HG03565 (cell line): ENCODE measurements around the gene ANKRD40.
"Not testable (repeated sequence)": the region's sequence is repeated elsewhere in the genome, so short reads cannot be mapped to it uniquely, and the experiment has no call there.

ENCODE experiments used
- ATAC-seq: cut with Tn5 transposase; IDR thresholded peaks from one replicate; pipeline ENCODE4 v1.9.1; 2021; ENCODE audit warnings: mild to moderate bottlenecking, moderate library complexity; ENCODE audit not compliant: unreplicated experiment

The ANKRD40 gene, protein sequence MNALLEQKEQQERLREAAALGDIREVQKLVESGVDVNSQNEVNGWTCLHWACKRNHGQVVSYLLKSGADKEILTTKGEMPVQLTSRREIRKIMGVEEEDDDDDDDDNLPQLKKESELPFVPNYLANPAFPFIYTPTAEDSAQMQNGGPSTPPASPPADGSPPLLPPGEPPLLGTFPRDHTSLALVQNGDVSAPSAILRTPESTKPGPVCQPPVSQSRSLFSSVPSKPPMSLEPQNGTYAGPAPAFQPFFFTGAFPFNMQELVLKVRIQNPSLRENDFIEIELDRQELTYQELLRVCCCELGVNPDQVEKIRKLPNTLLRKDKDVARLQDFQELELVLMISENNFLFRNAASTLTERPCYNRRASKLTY

DNA sequence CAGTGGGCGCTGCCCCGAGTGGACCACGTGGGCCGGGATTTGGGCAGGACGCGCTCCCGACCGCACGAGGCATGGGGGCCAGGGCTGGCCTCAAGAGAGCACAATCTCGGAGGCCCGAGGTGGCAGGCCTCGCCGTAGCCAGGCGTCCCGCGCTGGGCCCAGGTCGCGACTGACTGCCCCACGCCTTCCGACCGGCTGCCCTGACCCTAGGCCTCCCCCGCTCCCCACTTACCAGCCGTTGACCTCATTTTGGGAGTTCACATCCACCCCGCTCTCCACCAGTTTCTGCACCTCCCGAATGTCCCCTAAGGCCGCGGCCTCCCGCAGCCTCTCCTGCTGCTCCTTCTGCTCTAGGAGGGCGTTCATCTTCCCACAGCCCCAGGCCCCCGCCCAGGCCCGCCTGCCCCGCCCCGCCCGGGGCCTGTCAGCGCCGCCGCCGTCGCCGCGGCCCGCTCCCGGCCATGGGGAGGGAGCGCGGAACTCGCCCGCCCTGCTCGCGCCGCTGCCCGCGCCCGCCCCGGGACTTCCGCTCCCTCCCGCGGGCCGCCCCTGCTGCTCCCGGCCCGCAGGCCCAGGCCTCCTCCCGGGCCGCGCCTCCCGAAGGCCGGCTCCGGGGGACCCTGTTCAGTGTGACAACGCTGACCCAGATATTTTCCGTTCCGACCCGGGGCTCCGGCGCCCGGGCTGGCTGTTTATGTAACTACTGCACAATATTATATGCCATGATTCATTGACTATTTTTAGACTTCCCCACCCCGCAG, at the start of gene ANKRD40:
Gene ANKRD40, minus strand, starts transcription at position 626 of the 761 bp plus-strand sequence. Its CDS starts 260 bp downstream, at position 366.
- ATAC-seq = peak; percentile 71

DNA sequence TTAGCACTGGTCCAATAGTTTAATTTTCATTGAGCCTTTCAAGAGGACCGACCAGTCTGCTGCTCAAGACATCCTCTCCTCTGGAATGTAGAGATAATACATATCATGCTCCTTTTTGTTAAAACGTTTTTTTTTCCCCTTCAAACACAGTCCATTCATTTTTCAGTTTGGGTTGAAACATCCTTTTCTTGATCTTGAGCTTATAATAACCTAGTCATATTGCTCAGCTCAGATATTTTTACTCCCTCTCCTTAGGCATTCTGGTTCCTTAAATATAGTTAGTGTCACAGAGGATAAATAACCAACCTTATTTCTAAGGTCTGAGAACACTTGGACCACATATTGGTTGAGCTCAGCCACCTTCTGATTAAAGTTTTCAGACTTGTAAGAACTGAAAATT, 46.8 kb upstream of the ANKRD40 start:
- ATAC-seq = no peak

DNA sequence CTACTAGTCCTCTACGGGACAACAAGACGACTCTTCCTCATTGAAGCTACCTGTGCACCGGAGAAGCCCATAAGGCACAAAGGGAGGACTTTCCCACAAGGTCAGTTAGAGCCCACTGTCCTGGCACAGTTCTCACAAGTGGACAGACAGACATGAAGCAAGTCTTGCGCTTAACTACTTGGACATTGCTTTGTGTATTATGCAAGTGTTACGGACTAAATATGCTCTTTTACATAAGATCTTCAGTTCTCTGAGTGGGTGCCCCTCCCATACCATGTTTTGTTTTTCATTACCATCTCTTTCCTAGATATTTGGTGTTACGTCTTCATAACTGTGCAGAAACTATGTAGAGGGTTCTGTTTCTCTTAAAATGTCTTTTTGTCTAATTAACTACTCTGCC, 41.5 kb upstream of the ANKRD40 start:
- ATAC-seq = no peak

DNA sequence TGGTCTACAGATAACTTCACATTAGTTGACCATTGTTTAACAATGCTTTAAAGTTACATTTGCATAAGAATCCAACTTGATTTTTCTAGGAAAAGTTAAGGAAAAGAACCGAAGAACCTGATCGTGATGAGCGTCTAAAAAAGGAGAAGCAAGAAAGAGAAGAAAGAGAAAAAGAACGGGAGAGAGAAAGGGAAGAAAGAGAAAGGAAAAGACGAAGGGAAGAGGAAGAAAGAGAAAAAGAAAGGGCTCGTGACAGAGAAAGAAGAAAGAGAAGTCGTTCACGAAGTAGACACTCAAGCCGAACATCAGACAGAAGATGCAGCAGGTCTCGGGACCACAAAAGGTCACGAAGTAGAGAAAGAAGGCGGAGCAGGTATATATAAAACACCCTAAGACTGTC, 37.9 kb upstream of the ANKRD40 start:
- ATAC-seq = no peak

DNA sequence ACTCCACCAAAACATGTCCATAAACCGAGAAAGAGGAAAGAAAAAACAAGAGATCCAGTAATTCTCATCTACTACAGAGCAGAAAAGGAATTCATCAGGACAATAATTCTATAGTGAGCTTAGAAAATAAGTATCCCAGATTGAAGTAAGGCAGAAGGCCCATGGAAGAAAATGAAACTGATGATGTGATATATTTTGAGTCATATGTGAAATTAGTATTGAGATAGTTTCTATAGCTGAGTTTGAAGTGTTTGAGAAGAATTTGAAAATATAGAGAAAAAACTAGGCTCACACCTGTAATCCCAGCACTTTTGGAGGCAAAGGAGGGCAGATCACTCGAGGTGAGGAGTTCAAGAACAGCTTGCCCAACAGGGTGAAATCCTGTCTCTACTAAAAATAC, 31.4 kb upstream of the ANKRD40 start:
- no peak for ATAC-seq

DNA sequence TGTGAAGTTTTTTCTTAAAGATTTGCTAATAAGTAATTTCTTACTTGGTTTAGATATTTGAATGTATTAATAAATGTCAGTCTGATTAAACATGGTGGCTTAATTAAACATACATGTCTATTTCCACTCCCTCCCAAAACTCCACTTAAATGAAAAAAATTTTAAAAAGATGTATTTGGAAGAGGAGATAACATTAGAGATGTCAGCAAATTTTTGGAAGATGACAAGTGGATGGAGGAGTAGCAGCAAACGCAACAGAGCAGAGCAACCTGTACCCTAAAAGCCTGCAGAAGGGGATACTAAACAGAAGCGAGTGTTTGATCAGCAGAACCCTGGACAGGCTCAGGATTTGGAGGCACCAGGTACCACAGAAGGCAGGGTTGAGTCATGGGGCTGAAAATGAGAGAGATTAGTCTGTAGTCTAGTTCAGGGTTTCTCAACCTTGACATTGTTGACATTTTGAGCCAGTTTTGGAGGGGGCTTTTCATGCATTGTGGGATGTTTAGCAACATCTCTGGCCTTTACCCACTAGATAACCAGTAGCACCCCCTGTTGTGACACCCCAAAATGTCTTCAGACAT, 29.5 kb upstream of the ANKRD40 start:
- ATAC-seq = no peak

DNA sequence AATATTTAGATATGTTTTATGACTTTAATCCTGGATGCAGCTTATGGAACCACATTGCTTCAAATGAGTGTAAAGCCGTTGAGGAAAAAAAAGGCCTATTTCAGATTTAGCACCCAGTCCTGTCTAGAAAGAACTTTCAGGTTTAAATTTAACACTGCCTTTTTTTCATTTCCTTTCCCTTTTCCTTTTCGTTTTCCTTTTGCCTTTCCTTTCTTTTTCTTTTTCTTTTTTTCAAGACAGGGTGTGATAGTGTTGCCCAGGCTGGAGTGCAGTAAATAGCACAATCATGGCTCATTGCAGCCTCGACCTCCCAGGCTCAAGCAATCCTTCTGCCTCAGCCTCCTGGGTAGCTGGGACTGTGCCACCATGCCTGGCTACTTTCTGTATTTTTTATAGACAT, 27.6 kb upstream of the ANKRD40 start:
- no peak for ATAC-seq

DNA sequence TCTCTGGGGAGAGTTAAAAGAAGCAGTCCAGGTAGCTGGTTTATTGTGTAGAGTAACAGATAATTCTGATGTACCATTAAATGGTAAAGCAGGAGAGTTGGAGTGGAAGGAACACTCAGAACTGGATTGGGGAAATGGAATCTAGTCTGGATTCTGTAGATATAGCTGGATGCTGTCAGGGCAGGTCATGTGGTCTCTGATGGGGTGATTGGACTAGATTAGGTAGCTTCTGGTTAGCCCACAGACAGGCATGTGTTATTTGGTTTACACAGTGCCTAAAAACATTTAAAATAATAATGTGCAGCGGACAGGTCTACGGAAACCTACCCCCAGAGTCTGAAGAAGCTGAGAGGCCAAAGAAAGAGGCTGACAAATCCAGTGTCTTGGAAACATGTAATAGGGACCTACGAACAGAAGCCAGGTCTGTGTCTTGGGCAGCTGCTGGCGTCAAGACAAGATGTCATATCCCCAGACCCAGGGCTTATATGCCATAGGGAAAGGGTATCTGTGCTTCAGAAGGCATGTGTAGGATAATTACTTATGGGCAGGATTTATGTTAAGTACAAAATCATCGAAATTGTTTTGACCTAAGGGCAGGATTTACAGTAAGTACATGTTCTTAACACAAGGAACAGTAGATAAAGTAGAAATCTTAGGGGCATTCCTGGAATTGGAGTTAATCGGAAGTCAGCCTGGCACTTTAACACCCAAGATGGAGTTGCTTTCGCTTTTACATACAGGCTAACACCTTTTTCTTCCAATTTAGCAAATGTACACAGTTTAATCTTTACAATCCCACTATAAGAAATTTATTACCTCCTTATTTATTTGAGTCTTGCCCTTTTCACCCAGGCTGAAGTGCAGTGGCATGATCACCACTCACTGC, 24.1 kb upstream of the ANKRD40 start:
- no peak for ATAC-seq

DNA sequence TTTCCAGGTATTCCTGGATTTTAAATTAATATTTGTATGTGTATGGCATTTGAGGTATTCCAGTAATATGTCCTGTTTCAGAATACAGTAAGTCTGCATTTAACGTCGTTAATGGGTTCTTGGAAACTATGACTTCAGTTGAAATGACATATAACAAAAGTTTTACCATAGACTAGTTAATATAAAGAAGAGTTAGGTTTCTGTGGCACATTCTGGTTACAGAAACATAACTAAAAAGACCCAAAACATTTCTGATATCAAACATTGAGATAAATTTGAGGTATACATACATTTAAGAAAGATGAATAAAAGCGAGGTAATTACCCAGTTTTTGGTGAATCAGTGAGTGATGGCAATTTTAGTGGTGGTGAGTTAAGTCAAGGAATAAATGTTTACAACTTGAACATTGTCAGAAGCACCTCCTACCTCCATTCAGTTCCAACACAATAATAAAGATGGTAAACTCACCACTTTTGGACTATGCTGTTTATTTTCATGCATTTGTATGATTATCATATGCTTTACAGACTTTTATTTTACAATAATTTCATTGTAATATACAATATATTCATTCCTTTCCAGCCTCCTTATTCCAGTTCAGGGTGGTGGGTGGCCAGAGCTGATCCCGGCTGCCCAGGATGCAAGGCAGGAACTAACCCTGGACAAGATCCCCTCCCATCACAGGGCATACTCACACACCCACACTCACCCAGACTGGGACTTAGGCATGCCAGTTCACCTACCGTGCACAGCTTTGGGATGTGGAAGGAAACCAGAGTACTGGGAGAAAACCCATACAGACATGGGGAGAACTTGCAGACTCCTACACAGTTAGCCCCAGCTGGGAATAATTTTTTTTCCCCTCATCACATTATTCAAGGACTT, 21.4 kb upstream of the ANKRD40 start:
- ATAC-seq = no peak

DNA sequence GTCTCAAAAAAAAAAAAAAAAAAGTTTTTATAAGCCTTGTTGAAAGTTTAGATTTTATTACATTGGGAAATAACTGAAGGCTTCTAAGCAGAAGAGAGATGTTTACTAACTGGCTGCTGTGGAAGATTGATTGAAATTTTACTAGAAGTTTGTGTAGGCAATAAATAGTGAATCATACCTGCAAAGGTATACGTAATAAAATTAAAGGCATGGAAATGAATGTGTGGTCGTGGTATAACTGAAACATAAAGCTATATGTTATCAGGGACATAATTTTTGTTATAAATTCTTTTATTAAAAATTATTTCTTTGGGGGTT, 20.4 kb upstream of the ANKRD40 start:
- no peak for ATAC-seq

DNA sequence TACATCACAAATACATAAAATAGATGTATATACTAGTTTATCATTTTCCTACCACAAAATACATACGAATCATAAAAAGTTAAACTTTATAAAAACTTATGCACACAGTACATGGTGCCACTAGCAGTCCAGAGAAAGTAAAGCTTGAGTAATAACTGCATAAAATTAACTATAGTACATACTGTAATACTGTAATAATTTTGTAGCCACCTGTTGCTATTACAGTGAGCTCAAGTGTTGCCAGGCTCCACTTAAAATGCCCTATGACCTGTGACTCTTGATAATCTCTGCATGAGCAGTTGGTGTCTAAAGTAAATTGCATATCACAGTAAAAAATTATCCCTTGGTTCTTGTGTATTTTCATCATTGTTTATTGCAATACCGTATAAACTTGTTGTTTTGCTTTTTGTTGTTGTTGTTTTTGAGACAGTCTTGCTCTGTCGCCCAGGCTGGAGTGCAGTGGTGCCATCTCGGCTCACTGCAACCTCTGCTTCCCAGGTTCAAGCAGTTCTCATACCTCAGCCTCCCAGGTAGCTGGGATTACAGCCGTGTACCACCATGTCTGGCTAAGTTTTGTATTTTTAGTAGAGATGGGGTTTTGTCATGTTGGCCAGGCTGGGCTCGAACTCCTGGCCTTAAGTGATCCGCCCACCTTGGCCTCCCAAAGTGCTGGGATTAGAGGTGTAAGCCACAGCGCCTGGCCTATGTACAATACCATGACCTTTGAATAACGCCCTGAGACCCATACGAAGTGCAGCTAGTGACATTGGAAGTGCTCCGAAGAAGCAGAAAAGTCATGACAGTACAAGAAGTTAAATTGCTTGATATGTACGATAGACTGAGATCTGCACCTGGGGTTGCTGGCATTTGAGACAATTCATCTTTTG, 18.3 kb upstream of the ANKRD40 start:
- ATAC-seq = no peak

DNA sequence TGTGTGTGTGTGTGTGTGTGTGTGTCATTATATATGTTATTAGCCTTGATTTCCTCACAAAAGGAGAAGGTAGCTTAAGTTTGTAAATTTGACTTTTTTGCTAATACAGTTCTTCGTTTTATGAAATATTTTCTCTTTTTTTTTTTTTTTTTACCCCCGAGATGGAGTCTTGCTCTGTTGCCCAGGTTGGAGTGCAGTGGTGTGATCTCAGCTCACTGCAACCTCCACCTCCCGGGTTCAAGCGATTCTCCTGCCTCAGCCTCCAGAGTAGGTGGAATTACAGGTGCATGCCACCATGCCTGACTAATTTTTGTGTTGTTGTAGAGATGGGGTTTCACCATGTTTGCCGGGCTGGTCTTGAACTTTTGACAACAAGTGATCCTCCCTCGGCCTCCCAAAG, 16.9 kb upstream of the ANKRD40 start:
- not testable (repeated sequence) for ATAC-seq

DNA sequence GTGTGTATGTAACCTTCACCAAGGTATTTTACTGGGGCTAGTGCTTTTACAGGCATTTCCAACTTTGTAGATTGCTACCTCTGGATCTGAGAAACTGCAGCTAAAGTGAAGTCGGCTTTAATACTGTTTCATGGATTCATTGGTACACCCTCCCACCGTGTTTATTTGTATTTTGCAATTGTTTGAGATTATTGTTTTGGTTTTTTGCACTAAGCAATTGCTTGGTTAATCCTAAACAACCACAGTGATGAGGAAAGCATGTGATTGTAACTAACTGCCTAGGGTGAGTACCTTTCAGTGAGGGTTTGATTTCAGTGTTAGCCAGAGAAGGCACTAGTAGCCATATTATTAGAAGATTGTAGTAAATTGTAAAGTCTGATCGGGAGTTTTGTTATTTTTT, 15.0 kb upstream of the ANKRD40 start:
- ATAC-seq = no peak

DNA sequence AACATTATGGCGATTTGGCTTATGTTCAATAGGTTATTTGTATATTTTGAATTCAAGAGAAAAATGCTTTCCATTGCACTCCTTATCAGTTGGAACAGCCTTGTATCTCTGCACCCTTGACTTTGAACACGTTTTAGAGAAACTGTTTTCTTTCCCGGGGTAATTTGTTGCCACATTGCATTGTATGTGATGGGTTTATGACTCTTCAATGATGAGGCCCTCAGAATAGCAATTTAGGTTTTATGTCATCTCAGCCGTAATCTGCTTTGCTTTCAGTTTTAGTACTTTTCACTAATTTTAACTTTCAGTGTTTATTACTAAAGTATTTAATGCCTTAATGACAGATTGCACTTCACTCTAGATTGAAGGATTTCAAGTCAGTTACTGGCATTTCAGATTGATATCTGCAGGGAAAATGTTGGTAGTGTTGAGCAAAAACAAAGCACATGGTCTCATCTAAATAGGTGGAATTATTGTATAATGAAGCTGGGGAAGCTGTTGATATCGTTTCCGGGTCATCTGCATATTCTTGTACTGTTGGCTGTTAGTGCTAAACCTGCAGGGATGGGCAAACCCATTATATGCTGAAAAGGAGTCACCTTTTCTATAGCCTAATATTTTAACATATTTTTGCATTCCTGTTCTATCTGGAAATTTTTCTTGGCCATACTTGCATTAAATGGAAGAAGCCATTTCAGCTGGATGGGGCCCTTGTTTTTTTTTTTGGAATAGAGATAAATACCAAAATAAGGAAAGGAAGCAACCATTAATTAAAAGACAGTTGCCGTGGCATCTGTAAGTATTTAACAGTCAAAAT, 13.7 kb upstream of the ANKRD40 start:
- no peak for ATAC-seq

DNA sequence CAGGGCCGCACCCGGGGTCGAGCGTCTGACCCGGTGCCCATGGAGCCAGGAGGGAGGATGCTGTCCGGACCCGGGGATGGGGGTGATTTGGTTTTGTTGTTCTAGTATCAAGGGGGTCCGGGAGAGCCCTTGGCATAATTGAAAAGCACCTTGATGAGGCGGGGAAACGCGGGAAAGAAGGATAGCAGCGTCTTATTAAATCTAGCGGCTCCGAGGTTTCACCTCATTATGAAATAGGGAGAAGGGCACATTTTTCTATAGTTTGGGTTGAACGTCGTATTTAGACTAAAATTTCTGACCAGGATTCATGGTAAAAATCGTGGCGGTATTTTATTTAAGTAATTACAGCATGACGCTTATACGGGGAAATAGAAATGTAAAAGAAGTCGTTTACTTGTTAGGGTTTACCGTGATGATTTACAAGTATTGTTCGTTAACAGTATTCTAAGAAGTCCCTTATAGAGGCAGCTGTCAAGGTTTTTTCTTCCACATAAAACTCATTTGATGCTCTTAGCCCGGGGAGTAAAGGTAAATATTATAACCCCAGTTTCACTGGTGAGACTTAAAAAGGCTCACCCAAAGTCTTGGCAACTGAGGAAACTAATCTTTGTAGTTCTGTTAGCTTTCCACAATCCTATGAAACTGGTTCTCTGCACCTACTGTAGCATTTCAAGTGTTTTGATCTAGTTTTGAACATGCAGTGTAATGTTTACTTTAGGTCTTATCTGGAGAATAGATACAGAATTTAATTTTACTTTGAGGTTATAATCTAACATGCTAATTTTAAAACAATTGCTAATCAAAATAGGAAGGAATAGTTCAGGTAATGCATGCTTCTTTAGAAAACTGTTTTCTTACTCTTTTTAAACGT, 12.4 kb upstream of the ANKRD40 start:
- no peak for ATAC-seq

DNA sequence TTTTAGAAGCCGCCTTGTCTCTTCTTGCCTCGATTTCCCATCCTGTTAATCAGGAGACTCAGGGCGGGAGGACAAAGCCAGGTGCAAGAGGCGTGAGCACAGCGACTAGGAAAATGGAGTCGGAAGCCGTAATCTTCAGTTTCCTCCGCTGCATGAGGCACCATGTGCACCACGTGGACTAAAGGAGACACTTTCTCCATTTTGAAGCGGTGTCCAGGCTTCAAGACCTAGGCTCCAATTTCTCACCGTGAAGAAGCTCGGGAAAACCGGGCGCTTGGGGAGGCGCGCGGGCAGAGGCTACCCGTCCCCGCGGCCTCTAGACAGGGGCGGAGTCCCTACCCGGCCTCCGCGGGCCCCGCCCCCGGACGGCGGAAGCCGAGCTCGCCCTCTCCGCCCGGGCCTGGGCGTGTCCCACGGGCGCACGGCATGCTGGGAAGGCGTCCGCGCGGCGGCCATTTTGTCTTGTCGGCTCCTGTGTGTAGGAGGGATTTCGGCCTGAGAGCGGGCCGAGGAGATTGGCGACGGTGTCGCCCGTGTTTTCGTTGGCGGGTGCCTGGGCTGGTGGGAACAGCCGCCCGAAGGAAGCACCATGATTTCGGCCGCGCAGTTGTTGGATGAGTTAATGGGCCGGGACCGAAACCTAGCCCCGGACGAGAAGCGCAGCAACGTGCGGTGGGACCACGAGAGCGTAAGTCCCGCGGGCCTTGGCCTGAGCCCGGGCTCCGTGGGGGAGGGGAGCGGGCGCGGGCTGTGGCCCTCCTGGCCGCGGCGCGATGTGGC, 11.6 kb upstream of the ANKRD40 start, which contains the start of gene LUC7L3:
Gene LUC7L3, plus strand, starts transcription at position 460 of the 780 bp plus-strand sequence. Its CDS starts 130 bp downstream, at position 590.
- peak; percentile 89 for ATAC-seq
